Neuronal stem cell (in vitro differentiated cells): Measurements from ENCODE around the gene TMEM205.
A peak's percentile ranks its signal among the peaks of the same experiment; 100 is the strongest.

Experiments
- DNase-seq: peaks from one replicate; pipeline ENCODE4 v3.0.0-alpha.2; 2013; ENCODE audit warnings: low spot score
- H2AFZ ChIP-seq: one replicate; pipeline ENCODE4 v1.6.1; 2013; ENCODE audit warnings: mild to moderate bottlenecking, low read length, inconsistent platforms
- H2AK5ac ChIP-seq: 2 replicates; pipeline ENCODE4 v1.6.1; 2013; ENCODE audit warnings: low read depth, mild to moderate bottlenecking, inconsistent platforms, low read length, moderate library complexity, mixed read lengths
- H2BK120ac ChIP-seq: 2 replicates; pipeline ENCODE4 v1.6.1; 2013; ENCODE audit warnings: low read depth, mild to moderate bottlenecking, inconsistent platforms, low read length, moderate library complexity, mixed read lengths
- H2BK12ac ChIP-seq: one replicate; pipeline ENCODE4 v1.6.1; 2013; ENCODE audit warnings: low read length, inconsistent platforms
- H2BK15ac ChIP-seq: 2 replicates; pipeline ENCODE4 v1.6.1; 2013; ENCODE audit warnings: mild to moderate bottlenecking, low read length, inconsistent platforms, mixed read lengths
- H2BK5ac ChIP-seq: one replicate; pipeline ENCODE4 v1.6.1; 2013; ENCODE audit warnings: inconsistent platforms, mild to moderate bottlenecking, low read length, moderate library complexity
- H3K14ac ChIP-seq: one replicate; pipeline ENCODE4 v1.6.1; 2013; ENCODE audit warnings: low read length, inconsistent platforms
- H3K18ac ChIP-seq: 2 replicates; pipeline ENCODE4 v1.6.1; 2013; ENCODE audit warnings: low read length, inconsistent platforms
- H3K23ac ChIP-seq: 2 replicates; pipeline ENCODE4 v1.6.1; 2013; ENCODE audit warnings: low read depth, mild to moderate bottlenecking, mixed read lengths, low read length, inconsistent platforms; ENCODE audit not compliant: poor library complexity
- H3K27ac ChIP-seq: replicated peaks from 3 replicates; pipeline ENCODE4 v1.5.1; 2013; ENCODE audit warnings: low read length, inconsistent platforms
- H3K27me3 ChIP-seq, 3 experiments: 2 replicates each; pipeline ENCODE4 v1.6.1; 2013; ENCODE audit warnings: low read length in 3 of 3, mild to moderate bottlenecking in 2 of 3, inconsistent platforms in 1 of 3, low read depth in 1 of 3, mixed read lengths in 1 of 3, moderate library complexity in 1 of 3; ENCODE audit not compliant: control insufficient read depth in 3 of 3, insufficient read depth in 3 of 3
- H3K36me3 ChIP-seq, 2 donors: replicated peaks in 1 of 2; 2 replicates each; pipeline ENCODE4 v1.6.1; 2013; ENCODE audit warnings: low read length in 2 of 2; ENCODE audit not compliant: control insufficient read depth in 2 of 2, insufficient read depth in 2 of 2
- H3K4ac ChIP-seq: 2 replicates; pipeline ENCODE4 v1.6.1; 2013; ENCODE audit warnings: inconsistent platforms, mild to moderate bottlenecking, low read length, moderate library complexity
- H3K4me1 ChIP-seq, 2 donors: 1 replicate in 1 of 2; 2 replicates in 1 of 2; pipeline ENCODE4 v1.6.1; 2013; ENCODE audit warnings: low read length in 2 of 2, low read depth in 1 of 2; ENCODE audit not compliant: control insufficient read depth in 2 of 2, insufficient read depth in 1 of 2
- H3K4me2 ChIP-seq: one replicate; pipeline ENCODE4 v1.6.1; 2013; ENCODE audit warnings: mild to moderate bottlenecking, low read length, inconsistent platforms; ENCODE audit not compliant: insufficient read depth, poor library complexity, severe bottlenecking
- H3K4me3 ChIP-seq, 2 donors: 2 replicates each; pipeline ENCODE4 v1.5.1; 2013; ENCODE audit warnings: low read length in 2 of 2, mild to moderate bottlenecking in 2 of 2, inconsistent platforms in 1 of 2, moderate library complexity in 1 of 2
- H3K79me1 ChIP-seq: one replicate; pipeline ENCODE4 v1.6.1; 2013; ENCODE audit warnings: low read depth, mild to moderate bottlenecking, inconsistent platforms, low read length, moderate library complexity
- H3K9ac ChIP-seq: one replicate; pipeline ENCODE4 v1.6.1; 2013; ENCODE audit warnings: mild to moderate bottlenecking, low read depth, low read length, inconsistent platforms; ENCODE audit not compliant: poor library complexity
- H3K9me3 ChIP-seq, 2 donors: replicated peaks in 1 of 2; 2 replicates each; pipeline versions ENCODE3 to v1.6.1; 2013; ENCODE audit warnings: low read length in 2 of 2, mild to moderate bottlenecking in 2 of 2, inconsistent platforms in 1 of 2, low read depth in 1 of 2, mixed read lengths in 1 of 2, moderate library complexity in 1 of 2; ENCODE audit not compliant: control insufficient read depth in 2 of 2, insufficient read depth in 1 of 2
- H4K8ac ChIP-seq: one replicate; pipeline ENCODE4 v1.6.1; 2013; ENCODE audit warnings: low read depth, mild to moderate bottlenecking, inconsistent platforms, low read length, moderate library complexity
- H4K91ac ChIP-seq: one replicate; pipeline ENCODE4 v1.6.1; 2013; ENCODE audit warnings: low read length, low read depth, mild to moderate bottlenecking, inconsistent platforms; ENCODE audit not compliant: poor library complexity
- WGBS, 2 donors: extraction: QIAGEN DNeasy Blood & Tissue Kit; methylation state at CpG; one replicate each; pipeline ENCODE4 v1.1.7; 2013; ENCODE audit warnings: missing lambda C conversion rate in 2 of 2, mixed read lengths in 1 of 2; ENCODE audit not compliant: insufficient read length in 2 of 2, insufficient replicate concordance in 1 of 2; ENCODE audit errors: extremely low coverage in 2 of 2; 5-methylcytosine and 5-hydroxymethylcytosine counted together

TMEM205 gene

DNA sequence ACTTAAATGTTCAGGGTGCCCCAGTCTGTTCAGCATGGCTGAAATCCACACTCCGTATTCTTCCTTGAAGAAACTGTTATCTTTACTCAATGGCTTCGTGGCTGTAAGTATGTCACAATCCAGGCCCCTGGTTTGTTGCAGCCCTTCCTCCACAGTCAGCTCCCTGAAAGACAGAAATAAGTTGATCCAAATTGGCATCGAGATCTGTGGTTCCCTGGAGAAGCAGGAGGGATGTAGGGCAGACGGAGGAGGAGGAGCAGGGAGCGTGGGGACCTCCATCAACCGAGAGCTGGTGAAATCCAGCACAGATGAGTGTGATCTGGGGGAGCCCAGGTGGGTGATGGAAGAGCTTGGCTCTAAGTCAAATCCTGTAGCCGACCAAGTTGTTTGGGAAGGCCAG lies 49.8 kb downstream of the TMEM205 start:
- no peak for DNase-seq
- Histone ChIP-seq H3K4me3 (no peak overlapping the region), H3K4me1 (peaks cover 3 to 6% of the 10 kb centered on the region in 2 donors)

DNA sequence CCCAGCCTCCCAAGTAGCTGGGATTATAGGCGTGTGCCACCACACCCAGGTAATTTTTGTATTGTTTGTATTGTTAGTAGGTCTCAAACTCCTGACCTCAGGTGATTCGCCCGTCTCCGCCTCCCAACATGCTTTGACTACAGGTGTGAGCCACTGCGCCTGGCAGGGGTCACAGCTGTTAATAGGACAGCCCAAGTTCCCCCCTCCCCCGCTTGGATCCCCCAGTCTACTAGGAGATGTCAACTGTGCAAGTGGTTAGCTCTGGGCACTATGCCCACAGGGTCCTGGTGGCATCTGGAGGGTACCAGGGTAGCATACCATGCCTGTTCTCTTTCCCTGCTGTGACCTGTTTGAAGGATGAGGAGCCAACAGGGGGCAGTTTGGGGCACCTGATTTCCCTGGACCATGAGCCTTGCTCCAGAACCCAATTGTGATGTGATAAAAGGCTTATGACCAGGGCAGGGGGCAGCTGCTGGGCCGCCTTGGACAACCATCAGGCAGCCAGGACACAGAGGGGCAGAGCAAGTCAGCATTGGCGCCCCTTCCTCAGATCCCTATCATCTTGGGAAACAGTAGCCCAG lies 50.3 kb downstream of the TMEM205 start, which contains the start of gene TSPAN16:
Gene TSPAN16, plus strand, starts transcription at position 496 of the 581 bp plus-strand sequence. CDS start 138 bp downstream, outside the sequence.
- no peaks in the 10 kb centered on the region for H3K79me1 ChIP-seq
- peaks cover under 1 to 3% of the 10 kb centered on the region in 2 donors for H3K9me3 ChIP-seq
- H2AFZ ChIP-seq: peak within 1 kb of the TSS; percentile 17
- H3K4ac ChIP-seq: no peak within 1 kb of the TSS
- no CpG with 5 or more reads among the region's 8 CpGs for WGBS, 2 donors
- H2BK120ac ChIP-seq: no peak within 1 kb of the TSS
- no peak within 1 kb of the TSS for H3K14ac ChIP-seq
- no peak within 1 kb of the TSS for H3K9ac ChIP-seq
- no peak within 1 kb of the TSS for H2BK5ac ChIP-seq
- no peak for DNase-seq
- peaks cover 3 to 6% of the 10 kb centered on the region in 2 donors for H3K4me1 ChIP-seq
- H4K8ac ChIP-seq: no peak within 1 kb of the TSS
- no peak within 1 kb of the TSS for H3K18ac ChIP-seq
- H2BK15ac ChIP-seq: no peak within 1 kb of the TSS
- H3K4me3 ChIP-seq: no peak within 1 kb of the TSS
- H2BK12ac ChIP-seq: no peak within 1 kb of the TSS
- H3K4me2 ChIP-seq: no peak within 1 kb of the TSS
- H4K91ac ChIP-seq: no peak within 1 kb of the TSS
- no peak within 1 kb of the TSS for H3K23ac ChIP-seq
- H2AK5ac ChIP-seq: peak within 1 kb of the TSS; percentile 20
- H3K27me3 ChIP-seq: peaks cover 0 to 10% (median 0%) of the 10 kb centered on the region in 3 experiments
- no peak within 1 kb of the TSS for H3K27ac ChIP-seq
- H3K36me3 ChIP-seq: no peaks in the 10 kb centered on the region

More for the DNA sequence above, 49.8 kb downstream of the TMEM205 start:
- H3K27ac ChIP-seq: no peak overlapping the region
- H2AFZ ChIP-seq: peak overlapping the region; percentile 17
- no peak overlapping the region for H4K91ac ChIP-seq
- no peaks in the 10 kb centered on the region for H3K36me3 ChIP-seq
- no peak overlapping the region for H3K23ac ChIP-seq
- no peak overlapping the region for H3K4me2 ChIP-seq
- H2BK120ac ChIP-seq: no peak overlapping the region
- H3K79me1 ChIP-seq: no peaks in the 10 kb centered on the region
- H3K4ac ChIP-seq: no peak overlapping the region
- no peak overlapping the region for H2BK15ac ChIP-seq
- no peak overlapping the region for H2BK5ac ChIP-seq
- no peak overlapping the region for H4K8ac ChIP-seq
- H3K27me3 ChIP-seq: peaks cover 0 to 13% (median 0%) of the 10 kb centered on the region in 3 experiments
- H3K18ac ChIP-seq: no peak overlapping the region
- peaks cover 2 to 3% of the 10 kb centered on the region in 2 donors for H3K9me3 ChIP-seq
- no peak overlapping the region for H3K9ac ChIP-seq
- WGBS, 2 donors: no CpG with 5 or more reads among the region's 7 CpGs
- no peak overlapping the region for H3K14ac ChIP-seq
- no peak overlapping the region for H2BK12ac ChIP-seq
- no peak overlapping the region for H2AK5ac ChIP-seq

DNA sequence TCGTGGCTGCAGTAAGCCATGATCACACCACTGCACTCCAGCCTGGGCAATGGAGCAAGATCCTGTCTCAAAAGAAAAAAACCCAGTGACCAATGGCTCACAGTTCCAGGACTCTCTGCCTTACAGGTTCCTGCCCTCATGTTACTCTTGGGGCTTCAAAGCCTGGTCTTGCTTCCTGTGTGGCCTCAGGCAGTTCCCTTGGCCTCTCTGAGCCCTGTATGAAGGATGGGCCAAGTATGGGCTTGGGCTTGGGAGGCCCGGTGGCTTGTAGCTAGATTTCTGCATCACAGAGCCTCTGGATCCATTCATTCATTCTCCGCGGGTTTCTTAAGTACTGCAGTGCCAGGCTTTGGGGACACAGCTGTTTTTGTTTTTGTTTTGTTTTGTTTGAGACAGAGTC lies 50.9 kb downstream of the TMEM205 start:
- Histone ChIP-seq H2AK5ac (peak overlapping the region; percentile 20), H2BK5ac (no peak overlapping the region), H3K4ac (no peak overlapping the region), H3K9me3 (no peaks in the 10 kb centered on the region), H2BK15ac (no peak overlapping the region), H2BK12ac (no peak overlapping the region), H3K27me3 (peaks cover 0 to 9% (median 0%) of the 10 kb centered on the region in 3 experiments), H2BK120ac (no peak overlapping the region), H4K8ac (no peak overlapping the region), H3K36me3 (no peaks in the 10 kb centered on the region), H3K14ac (no peak overlapping the region), H3K4me2 (no peak overlapping the region), H4K91ac (no peak overlapping the region), H3K79me1 (no peaks in the 10 kb centered on the region), H3K4me3 (no peak overlapping the region), H3K27ac (no peak overlapping the region), H3K18ac (no peak overlapping the region), H3K9ac (no peak overlapping the region), H3K4me1 (peaks cover 3 to 6% of the 10 kb centered on the region in 2 donors), H2AFZ (no peak overlapping the region), H3K23ac (no peak overlapping the region)
- WGBS, 2 donors: no CpG with 5 or more reads among the region's 4 CpGs
- DNase-seq: no peak

DNA sequence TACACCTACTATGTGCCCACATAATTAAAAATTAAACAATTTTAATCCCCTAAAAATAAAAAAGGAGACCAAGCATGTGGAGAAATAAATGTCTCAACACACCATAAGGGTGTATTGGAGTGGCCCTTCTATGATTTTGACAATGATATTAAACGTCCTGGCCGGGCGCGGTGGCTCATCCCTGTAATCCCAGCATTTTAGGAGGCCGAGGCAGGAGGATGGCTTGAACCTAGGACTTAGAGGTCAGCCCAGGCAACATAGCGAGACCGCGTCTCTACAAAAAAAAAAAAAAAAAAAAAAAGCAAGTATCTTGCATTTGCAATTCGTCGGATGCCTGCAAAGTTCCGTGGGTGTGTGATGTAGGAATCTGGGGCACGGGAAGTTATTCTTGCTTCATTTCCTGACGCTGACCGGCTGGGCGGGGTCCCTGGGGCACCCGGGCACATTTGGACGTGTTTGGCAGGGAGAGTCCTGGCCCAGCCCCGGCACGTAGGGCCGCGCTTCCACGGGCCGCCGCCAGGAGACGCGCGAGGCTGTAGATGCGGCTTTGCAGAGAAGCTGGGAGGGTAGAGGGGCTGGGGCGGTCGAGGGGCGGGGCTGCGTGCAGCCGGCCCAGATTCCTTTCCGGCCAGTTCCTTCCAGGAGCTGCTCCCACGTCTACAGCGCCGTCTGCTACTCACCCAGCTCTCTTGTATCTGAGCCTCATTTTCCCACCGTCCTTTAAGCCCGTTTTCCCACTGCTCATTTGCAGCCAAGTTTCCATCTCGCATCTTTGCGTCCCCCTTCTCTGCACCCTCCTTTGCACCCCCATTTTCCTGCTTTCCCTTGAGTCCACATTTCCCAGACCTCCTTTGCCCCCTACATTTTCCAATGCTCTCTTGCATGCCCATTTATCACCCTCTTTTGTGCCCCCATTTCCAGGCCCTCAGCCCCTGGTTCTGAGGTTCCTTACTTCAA lies 52.4 kb downstream of the TMEM205 start:
- Histone ChIP-seq H2BK15ac (no peak overlapping the region), H2BK120ac (no peak overlapping the region), H3K4me1 (peaks cover 3 to 6% of the 10 kb centered on the region in 2 donors), H2AFZ (peak overlapping the region; percentile 97), H3K23ac (no peak overlapping the region), H3K4me3 (peak overlapping the region in 1 of 2 donors; percentile 36), H2BK12ac (no peak overlapping the region), H3K79me1 (no peaks in the 10 kb centered on the region), H3K4me2 (peak overlapping the region; percentile 40), H3K36me3 (no peaks in the 10 kb centered on the region), H3K14ac (peak overlapping the region; percentile 89), H2BK5ac (no peak overlapping the region), H3K9me3 (no peaks in the 10 kb centered on the region), H3K27me3 (peaks cover 0 to 8% (median 0%) of the 10 kb centered on the region in 3 experiments), H4K8ac (peak overlapping the region; percentile 92), H3K4ac (peak overlapping the region; percentile 53), H3K27ac (peak overlapping the region; percentile 54), H3K9ac (no peak overlapping the region), H2AK5ac (no peak overlapping the region), H3K18ac (peak overlapping the region; percentile 90), H4K91ac (no peak overlapping the region)
- DNase-seq: peak; percentile 88
- WGBS, 2 donors: no CpG with 5 or more reads among the region's 41 CpGs
